IMR-90 (cell line): ENCODE measurements around the gene LAMA3. TPM values are rescaled to one million over a fixed set of nuclear protein-coding genes. Genes with fewer than 3 reads are reported as not detected.

Experiments used
- ATAC-seq: fragments of 200-7000 bp; cut with Tn5 transposase; 2 replicates; pipeline ENCODE4 v1.9.1; 2020; ENCODE audit warnings: low read depth, mild to moderate bottlenecking, moderate library complexity
- BruUV-seq: library from RNA; stranded (reverse); fragments of 400-500 nt; replicated peaks from 2 replicates; lab custom pipeline; 2021; lab: Mats Ljungman, UMichigan
- CTCF ChIA-PET: fragments of 300-600 bp; formaldehyde crosslinking; extraction: SDS; loops from one replicate; lab custom pipeline; 2021; ENCODE audit warnings: antibody characterized with exemption; lab: Yijun Ruan, JAX
- POLR2A ChIA-PET: fragments of 300-600 bp; sonication (Branson Sonifier 250); formaldehyde crosslinking; loops from one replicate; lab custom pipeline; 2022; ENCODE audit warnings: antibody characterized with exemption; ENCODE audit not compliant: unreplicated experiment; lab: Charles Lee
- DNase-seq: peaks from one replicate; pipeline ENCODE4 v3.0.0; 2013
- H2AFZ ChIP-seq: replicated peaks from 2 replicates; pipeline ENCODE3; 2013; ENCODE audit warnings: low read length, mild to moderate bottlenecking; ENCODE audit not compliant: poor library complexity
- H2AK5ac ChIP-seq: 2 replicates; pipeline ENCODE4 v1.6.1; 2013; ENCODE audit warnings: low read depth, low read length, inconsistent platforms
- H2AK9ac ChIP-seq: replicated peaks from 2 replicates; pipeline ENCODE3; 2013; ENCODE audit warnings: mild to moderate bottlenecking, low read depth, low read length, moderate library complexity; ENCODE audit not compliant: poor library complexity
- H2BK120ac ChIP-seq: 2 replicates; pipeline ENCODE4 v1.6.1; 2013; ENCODE audit warnings: low read depth, low read length, inconsistent platforms
- H2BK15ac ChIP-seq: 3 replicates; pipeline ENCODE4 v1.6.1; 2013; ENCODE audit warnings: low read depth, low read length, inconsistent platforms
- H2BK20ac ChIP-seq: 2 replicates; pipeline ENCODE4 v1.6.1; 2013; ENCODE audit warnings: low read depth, mild to moderate bottlenecking, inconsistent platforms, low read length, moderate library complexity
- H2BK5ac ChIP-seq: 2 replicates; pipeline ENCODE4 v1.6.1; 2013; ENCODE audit warnings: mild to moderate bottlenecking, low read depth, low read length, inconsistent platforms; ENCODE audit not compliant: poor library complexity, severe bottlenecking
- H3K14ac ChIP-seq: replicated peaks from 2 replicates; pipeline ENCODE4 v1.6.1; 2013; ENCODE audit warnings: low read depth, low read length, inconsistent platforms
- H3K18ac ChIP-seq: 2 replicates; pipeline ENCODE4 v1.6.1; 2013; ENCODE audit warnings: low read depth, low read length, control low read depth
- H3K23ac ChIP-seq: 2 replicates; pipeline ENCODE4 v1.6.1; 2013; ENCODE audit warnings: low read depth, low read length, inconsistent platforms
- H3K27ac ChIP-seq: 2 replicates; pipeline ENCODE4 v1.5.1; 2013; ENCODE audit warnings: mild to moderate bottlenecking, control low read depth, low read length; ENCODE audit not compliant: insufficient read depth
- H3K27me3 ChIP-seq: 2 replicates; pipeline ENCODE4 v1.6.1; 2013; ENCODE audit warnings: low read length; ENCODE audit not compliant: control insufficient read depth, insufficient read depth
- H3K36me3 ChIP-seq: 2 replicates; pipeline ENCODE4 v1.6.1; 2013; ENCODE audit warnings: low read length, mixed read lengths; ENCODE audit not compliant: control insufficient read depth, insufficient read depth
- H3K4ac ChIP-seq: 2 replicates; pipeline ENCODE4 v1.6.1; 2013; ENCODE audit warnings: low read depth, low read length, inconsistent platforms
- H3K4me1 ChIP-seq: 2 replicates; pipeline ENCODE4 v1.6.1; 2013; ENCODE audit warnings: low read length, mixed read lengths; ENCODE audit not compliant: control insufficient read depth, insufficient read depth
- H3K4me2 ChIP-seq: 2 replicates; pipeline ENCODE4 v1.6.1; 2013; ENCODE audit warnings: low read depth, mild to moderate bottlenecking, control low read depth, low read length, moderate library complexity
- H3K4me3 ChIP-seq: 2 replicates; pipeline ENCODE4 v1.5.1; 2013; ENCODE audit warnings: low read depth, mild to moderate bottlenecking, control low read depth, low read length, moderate library complexity; ENCODE audit not compliant: insufficient read depth
- H3K56ac ChIP-seq: 2 replicates; pipeline ENCODE4 v1.6.1; 2013; ENCODE audit warnings: low read length, inconsistent platforms; ENCODE audit not compliant: insufficient read depth; ENCODE audit errors: extremely low read depth
- H3K79me1 ChIP-seq, 2 experiments: 2 replicates each; pipeline ENCODE4 v1.6.1; 2013; ENCODE audit warnings: low read length in 2 of 2, inconsistent platforms in 1 of 2, low read depth in 1 of 2
- H3K9ac ChIP-seq: 2 replicates; pipeline ENCODE4 v1.6.1; 2013; ENCODE audit warnings: low read depth, low read length, control low read depth
- H3K9me1 ChIP-seq: 2 replicates; pipeline ENCODE4 v1.6.1; 2013; ENCODE audit warnings: low read length, inconsistent platforms; ENCODE audit not compliant: insufficient read depth
- H3K9me3 ChIP-seq: 2 replicates; pipeline ENCODE4 v1.6.1; 2013; ENCODE audit warnings: low read length; ENCODE audit not compliant: control insufficient read depth, insufficient read depth
- H4K20me1 ChIP-seq: 2 replicates; pipeline ENCODE4 v1.6.1; 2013; ENCODE audit warnings: low read length, inconsistent platforms; ENCODE audit not compliant: insufficient read depth
- H4K5ac ChIP-seq: 2 replicates; pipeline ENCODE4 v1.6.1; 2013; ENCODE audit warnings: mild to moderate bottlenecking, low read depth, low read length, control low read depth
- H4K8ac ChIP-seq, 2 experiments: 2 replicates each; pipeline ENCODE4 v1.6.1; 2013; ENCODE audit warnings: low read depth in 2 of 2, low read length in 2 of 2, control low read depth in 1 of 2, inconsistent platforms in 1 of 2
- H4K91ac ChIP-seq: 2 replicates; pipeline ENCODE4 v1.6.1; 2013; ENCODE audit warnings: low read depth, low read length, inconsistent platforms; ENCODE audit not compliant: insufficient read depth
- FOS ChIP-seq: fragments of 150-350 bp; IDR thresholded peaks from 2 replicates; pipeline ENCODE4 v1.6.1; 2016; ENCODE audit warnings: low read depth, low read length
- WGBS, 2 experiments: methylation state at CpG; one replicate each; pipeline versions ENCODE4 v1.1.5 to v1.1.7; 2013; ENCODE audit warnings: missing lambda C conversion rate in 2 of 2; ENCODE audit not compliant: insufficient read length in 1 of 2; ENCODE audit errors: extremely low coverage in 2 of 2; 5-methylcytosine and 5-hydroxymethylcytosine counted together
- dilution Hi-C: fragments of 300-500 bp; cut with HindIII; formaldehyde crosslinking; loops from one replicate; pipeline ENCODE4 v1.14.3; 2018; ENCODE audit warnings: low sequenced_read_pairs; ENCODE audit not compliant: unreplicated experiment
- in situ Hi-C: fragments of 300-500 bp; cut with MboI; formaldehyde crosslinking; loops from 3 replicates; pipeline ENCODE4 v1.14.3; 2019; ENCODE audit warnings: low sequenced_read_pairs, inconsistent platforms, mixed read lengths
- intact Hi-C: fragments of 100-400 bp; cut with micrococcal nuclease; formaldehyde crosslinking; loops from 2 replicates; pipeline ENCODE4 v1.10.0; 2022
- polyA plus RNA-seq, 3 experiments: library from polyadenylated mRNA; depleted of rRNA; stranded (reverse); fragments of >200 nt; gene quantifications; 2 replicates each; pipeline ENCODE4 v1.2.3, GENCODE V29; 2012; ENCODE audit warnings: low replicate concordance in 1 of 3
- total RNA-seq: library from RNA; depleted of rRNA; stranded (reverse); fragments of >200 nt; gene quantifications from 2 replicates; pipeline ENCODE4 v1.2.3, GENCODE V29; 2012

LAMA3 gene
- total and polyA plus RNA-seq, 2 of the 4 experiments (the other 2 are of a cell fraction): 0.18 to 0.19 TPM

DNA sequence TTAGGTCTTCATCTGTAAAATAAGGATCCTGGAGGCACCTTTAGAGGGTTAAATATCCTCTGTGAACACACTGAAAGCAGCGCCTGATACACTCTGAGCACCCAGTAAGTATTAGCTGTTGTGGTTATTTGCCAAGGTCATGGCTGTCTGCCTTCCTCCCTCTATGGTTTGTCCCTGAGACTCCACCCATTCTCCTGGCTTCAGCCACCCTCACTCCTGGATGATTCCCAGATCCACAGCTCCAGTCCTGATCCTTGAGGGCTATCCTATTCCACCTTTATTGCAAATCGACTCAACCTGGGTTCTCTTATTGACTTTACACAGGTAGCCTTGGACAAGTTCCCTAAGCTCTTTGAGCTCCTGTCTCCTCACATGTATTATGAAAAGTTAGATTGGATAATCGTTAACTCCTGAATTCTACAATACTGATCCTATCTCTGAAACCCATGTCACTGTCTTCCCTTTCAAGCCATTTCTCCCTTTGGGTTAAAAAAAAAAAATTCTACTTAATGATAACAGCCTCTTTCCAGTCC, 162.3 kb downstream of the LAMA3 start:
- Histone ChIP-seq H3K56ac (no peak overlapping the region), H2AFZ (no peak overlapping the region), H3K9me1 (peaks cover 2% of the 10 kb centered on the region), H3K4me3 (no peak overlapping the region), H3K18ac (no peak overlapping the region), H4K91ac (no peak overlapping the region), H3K4me1 (peaks cover 3% of the 10 kb centered on the region; the same call in 1 of the 2 replicates), H3K23ac (no peak overlapping the region), H2BK5ac (no peak overlapping the region), H4K20me1 (no peaks in the 10 kb centered on the region), H3K9ac (no peak overlapping the region), H2BK15ac (no peak overlapping the region), H3K27ac (no peak overlapping the region), H3K27me3 (peaks cover 2% of the 10 kb centered on the region; the same call in 1 of the 2 replicates), H3K4me2 (no peak overlapping the region), H2BK120ac (no peak overlapping the region), H2AK5ac (no peak overlapping the region), H3K9me3 (no peaks in the 10 kb centered on the region), H3K79me1 (no peaks in the 10 kb centered on the region), H3K4ac (no peak overlapping the region), H2AK9ac (no peak overlapping the region), H3K14ac (no peak overlapping the region), H2BK20ac (no peak overlapping the region), H4K5ac (no peak overlapping the region), H3K36me3 (no peaks in the 10 kb centered on the region), H4K8ac (no peak overlapping the region)
- dilution Hi-C loops (no loop called here), in situ Hi-C loops (no loop called here), intact Hi-C loops (no loop called here)
- TF ChIP-seq FOS: no peak
- ATAC-seq: no peak
- DNase-seq: no peak
- WGBS, 2 experiments: no CpG with 5 or more reads among the region's 3 CpGs
- POLR2A ChIA-PET: no interaction called here
- BruUV-seq: no TSS peak
- CTCF ChIA-PET: no interaction called here
